Gastroesophageal sphincter (tissue), 4 donors: ENCODE measurements around the gene OS9. TPM values are rescaled to one million over a fixed set of nuclear protein-coding genes. Genes with fewer than 3 reads are reported as not detected.

Experiments used
- ATAC-seq: fragments of 150-250 bp; one replicate; pipeline ENCODE4 v1.9.1; 2016; ENCODE audit warnings: mild to moderate bottlenecking, moderate library complexity
- H3K27ac ChIP-seq, 4 donors: fragments of 200-600 bp; sonication (generic) in 3 of 4; 1 replicate in 3 of 4; 2 replicates in 1 of 4; pipeline ENCODE4 v1.5.1; 2016 to 2019
- H3K27me3 ChIP-seq: fragments of 200-600 bp; sonication (generic); one replicate; pipeline ENCODE4 v1.5.1; 2019
- H3K36me3 ChIP-seq, 2 donors: fragments of 200-600 bp; sonication (generic); one replicate each; pipeline ENCODE4 v1.5.1; 2019; ENCODE audit warnings: control low read depth in 1 of 2
- H3K4me1 ChIP-seq, 3 donors: fragments of 200-600 bp; sonication (generic); 1 replicate in 2 of 3; 2 replicates in 1 of 3; pipeline ENCODE4 v1.5.1; 2016 to 2019; ENCODE audit warnings: control low read depth in 2 of 3
- H3K4me3 ChIP-seq, 2 donors: fragments of 200-600 bp; sonication (generic); one replicate each; pipeline ENCODE4 v1.5.1; 2019; ENCODE audit warnings: mild to moderate bottlenecking in 1 of 2, moderate library complexity in 1 of 2
- H3K9me3 ChIP-seq, 3 donors: fragments of 200-600 bp; sonication (generic); one replicate each; pipeline ENCODE4 v1.5.1; 2017 to 2019; ENCODE audit warnings: control low read depth in 2 of 3
- CTCF ChIP-seq, 4 experiments: fragments of 200-600 bp in 2 of 4; fragments of 450-650 bp in 2 of 4; sonication (generic) in 1 of 4; IDR thresholded peaks; one replicate each; pipeline ENCODE4 v1.5.1; 2017 to 2019; ENCODE audit warnings: antibody characterized with exemption in 4 of 4, mild to moderate bottlenecking in 2 of 4, moderate library complexity in 2 of 4
- EP300 ChIP-seq: sonication (generic); formaldehyde crosslinking; IDR thresholded peaks from one replicate; pipeline ENCODE4 v1.6.1; 2017; ENCODE audit warnings: antibody characterized with exemption, mild to moderate bottlenecking
- POLR2A ChIP-seq, 2 donors: fragments of 450-650 bp; IDR thresholded peaks; one replicate each; pipeline ENCODE4 v1.6.1; 2017; ENCODE audit warnings: antibody characterized with exemption in 2 of 2, mild to moderate bottlenecking in 2 of 2, moderate library complexity in 1 of 2
- POLR2AphosphoS5 ChIP-seq: sonication (generic); formaldehyde crosslinking; IDR thresholded peaks from one replicate; pipeline ENCODE4 v1.6.1; 2017; ENCODE audit warnings: antibody characterized with exemption
- WGBS, 2 donors: methylation state at CpG; one replicate each; pipeline ENCODE4 v1.1.5; 2018; ENCODE audit warnings: low coverage in 1 of 2; 5-methylcytosine and 5-hydroxymethylcytosine counted together
- total RNA-seq, 4 donors: library from RNA; depleted of rRNA; stranded (reverse); fragments of >200 nt; gene quantifications; one replicate each; pipeline ENCODE4 v1.1.0, GENCODE V29; 2016

OS9 gene
- total RNA-seq, 4 donors from 2014 or later: 161 to 235 (median 186) TPM

- 0 to 16% methylated on average over 1 to 7 of the region's 7 CpGs for WGBS, 2 donors
- no peak for TF ChIP-seq CTCF (IDR thresholded peaks at IDR 0.05)
- no peak for TF ChIP-seq POLR2A (IDR thresholded peaks at IDR 0.05)
- TF ChIP-seq POLR2AphosphoS5: no peak
- no peak for TF ChIP-seq EP300
- Histone ChIP-seq H3K36me3 (no peaks in the 10 kb centered on the region), H3K4me3 (peak overlapping the region in 1 of 2 donors; percentile 50), H3K27me3 (peaks cover 77% of the 10 kb centered on the region), H3K27ac (no peak overlapping the region), H3K4me1 (peaks cover 4 to 45% (median 31%) of the 10 kb centered on the region in 3 donors), H3K9me3 (no peaks in the 10 kb centered on the region)
- ATAC-seq: no peak
These were observed 45.5 kb downstream of the OS9 start for GRCh38 chr12:57739387-57739786.

GRCh38 chr12:57739914-57740538, 46.1 kb downstream of the OS9 start:
- Histone ChIP-seq H3K4me3 (no peak overlapping the region), H3K9me3 (no peaks in the 10 kb centered on the region), H3K27me3 (peaks cover 72% of the 10 kb centered on the region), H3K4me1 (peaks cover 4 to 47% (median 31%) of the 10 kb centered on the region in 3 donors), H3K27ac (no peak overlapping the region), H3K36me3 (no peaks in the 10 kb centered on the region)
- ATAC-seq: no peak
- 40 to 43% methylated on average over 1 of the region's 10 CpGs for WGBS, 2 donors
- no peak for TF ChIP-seq POLR2AphosphoS5

- no peak for TF ChIP-seq POLR2AphosphoS5
- Histone ChIP-seq H3K4me1 (peaks cover 4 to 47% (median 31%) of the 10 kb centered on the region in 3 donors), H3K27me3 (peaks cover 64% of the 10 kb centered on the region), H3K9me3 (no peaks in the 10 kb centered on the region), H3K4me3 (peak overlapping the region in 1 of 2 donors; percentile 33), H3K36me3 (no peaks in the 10 kb centered on the region), H3K27ac (no peak overlapping the region)
- no peak for ATAC-seq
- 20 to 30% methylated on average over 1 to 4 of the region's 5 CpGs for WGBS, 2 donors
These were observed 46.9 kb downstream of the OS9 start for GRCh38 chr12:57740656-57741412.

- Histone ChIP-seq H3K27ac (no peak overlapping the region), H3K36me3 (no peaks in the 10 kb centered on the region), H3K9me3 (no peaks in the 10 kb centered on the region), H3K27me3 (peaks cover 58% of the 10 kb centered on the region), H3K4me3 (peak overlapping the region in 1 of 2 donors; percentile 33), H3K4me1 (peaks cover 4 to 47% (median 31%) of the 10 kb centered on the region in 3 donors)
- TF ChIP-seq POLR2A (IDR thresholded peaks at IDR 0.05) (no peak), EP300 (no peak), POLR2AphosphoS5 (no peak), CTCF (IDR thresholded peaks at IDR 0.05) (no peak)
- no peak for ATAC-seq
- WGBS, 2 donors: 60% methylated on average over 1 of the region's 1 CpG; no CpG with 5 or more reads in 1 of the 2 donors
These were observed 47.5 kb downstream of the OS9 start for GRCh38 chr12:57741413-57741789.

GRCh38 chr12:57741844-57742738, 48.2 kb downstream of the OS9 start:
- ATAC-seq: no peak
- Histone ChIP-seq H3K36me3 (peaks cover 0 to 6% of the 10 kb centered on the region in 2 donors), H3K4me1 (peaks cover 4 to 41% (median 24%) of the 10 kb centered on the region in 3 donors), H3K4me3 (peak overlapping the region in 1 of 2 donors; percentile 33), H3K27ac (peak overlapping the region in 1 of 4 donors; percentile 34), H3K27me3 (peaks cover 51% of the 10 kb centered on the region), H3K9me3 (no peaks in the 10 kb centered on the region)
- 49 to 51% methylated on average over 9 to 10 of the region's 14 CpGs for WGBS, 2 donors
- no peak for TF ChIP-seq POLR2AphosphoS5
- TF ChIP-seq EP300: no peak
- no peak for TF ChIP-seq POLR2A (IDR thresholded peaks at IDR 0.05)
- no peak for TF ChIP-seq CTCF (IDR thresholded peaks at IDR 0.05)
